ENCODE results near the gene MRC2. TPM values are rescaled to one million over a fixed set of nuclear protein-coding genes. Genes with fewer than 3 reads are reported as not detected.
"Not testable (repeated sequence)": the region's sequence is repeated elsewhere in the genome, so short reads cannot be mapped to it uniquely, and the experiment has no call there.

Gene MRC2
- total RNA-seq, 1 experiment from 2014 or later, result 10.7 TPM

GRCh38 chr17:62611292-62611691 lies 16.2 kb upstream of the MRC2 start (continued):
- TF ChIP-seq MAX (IDR thresholded peaks at IDR 0.05) (no peak), CEBPB (IDR thresholded peaks at IDR 0.05; ENCODE audit: low read depth) (no peak), ZNF274 (IDR thresholded peaks at IDR 0.05; ENCODE audit: low read depth, low read length) (no peak), YY1 (IDR thresholded peaks at IDR 0.05; ENCODE audit: extremely low read depth, insufficient replicate concordance, low read depth, low read length) (no peak), ZFX (IDR thresholded peaks at IDR 0.05) (no peak), ATF3 (IDR thresholded peaks at IDR 0.05) (no peak), RAD21 (IDR thresholded peaks at IDR 0.05; ENCODE audit: low read depth) (no peak), SRF (IDR thresholded peaks at IDR 0.05; ENCODE audit: low read depth) (no peak), FOSL1 (IDR thresholded peaks at IDR 0.05; ENCODE audit: low read depth) (no peak), TCF7L2 (IDR thresholded peaks at IDR 0.05; ENCODE audit: borderline replicate concordance, extremely low read depth, insufficient read depth, insufficient read length) (no peak)

- no TSS peak for BruUV-seq (replicated peaks)
- no peaks in the 10 kb centered on the region for H3K4me1 ChIP-seq (ENCODE audit: control insufficient read depth in 1 of 2, insufficient read depth in 2 of 2, low read length in 2 of 2)
- H3K79me2 ChIP-seq (ENCODE audit: insufficient read depth, low read length), result no peaks in the 10 kb centered on the region
- no peak for ATAC-seq
- H3K27ac ChIP-seq (ENCODE audit: low read depth, low read length), result no peak overlapping the region
- no peak overlapping the region for H3K9ac ChIP-seq (ENCODE audit: low read length)
- H3K27me3 ChIP-seq (ENCODE audit: insufficient read depth, low read length), result no peaks in the 10 kb centered on the region
- no peak overlapping the region for H3K4me3 ChIP-seq (replicated peaks in 1 of 2; ENCODE audit: low read depth in 1 of 2, low read length in 2 of 2)
- CTCF ChIA-PET, result no interaction called here
- no peak for DNase-seq (ENCODE audit: low read depth, low spot score)
- RAD21 ChIA-PET (ENCODE audit: low non-redundant PET in 1 of 2, low total read pairs in 2 of 2, uncharacterized antibody in 2 of 2, unreplicated experiment in 2 of 2), result no interaction called here
- H4K20me1 ChIP-seq (ENCODE audit: insufficient read depth), result 0 out of 2 replicates have a peak, but pooled peaks cover 3% of the 10 kb centered on the region
- no peaks in the 10 kb centered on the region for H3K9me2 ChIP-seq (ENCODE audit: insufficient read depth)
- H2AFZ ChIP-seq (ENCODE audit: low read depth, low read length, poor library complexity, severe bottlenecking), result no peak overlapping the region
- TF ChIP-seq FOSL1 (IDR thresholded peaks at IDR 0.05; ENCODE audit: low read depth) (no peak), CEBPB (IDR thresholded peaks at IDR 0.05; ENCODE audit: low read depth) (no peak), ELF1 (IDR thresholded peaks at IDR 0.05; ENCODE audit: borderline replicate concordance, low read depth) (no peak), CBX3 (IDR thresholded peaks at IDR 0.05; ENCODE audit: low read depth) (no peak), JUND (IDR thresholded peaks at IDR 0.05) (no peak), EZH2 (IDR thresholded peaks at IDR 0.05) (no peak), ZFX (IDR thresholded peaks at IDR 0.05) (no peak), SP1 (IDR thresholded peaks at IDR 0.05; ENCODE audit: low read depth) (no peak), POLR2AphosphoS5 (IDR thresholded peaks at IDR 0.05; ENCODE audit: low read depth, low read length) (no peak), YY1 (IDR thresholded peaks at IDR 0.05; ENCODE audit: extremely low read depth, insufficient replicate concordance, low read depth, low read length) (no peak)
- intact Hi-C loops (cut with micrococcal nuclease), result no loop called here
- peaks cover 33 to 35% of the 10 kb centered on the region in 2 experiments for H3K36me3 ChIP-seq (ENCODE audit: control insufficient read depth in 1 of 2, insufficient read depth in 2 of 2, low read length in 2 of 2)
- no peak overlapping the region for H3K4me2 ChIP-seq (ENCODE audit: low read length)
- no peaks in the 10 kb centered on the region for H3K9me3 ChIP-seq (ENCODE audit: control insufficient read depth in 1 of 2, insufficient read depth in 1 of 2, low read depth in 1 of 2, low read length in 2 of 2)
- POLR2A ChIA-PET, result no interaction called here
Measured at GRCh38 chr17:62611728-62612127, 15.7 kb upstream of the MRC2 start.

GRCh38 chr17:62612289-62612688 lies 15.2 kb upstream of the MRC2 start:
- RAD21 ChIA-PET (ENCODE audit: low non-redundant PET in 1 of 2, low total read pairs in 2 of 2, uncharacterized antibody in 2 of 2, unreplicated experiment in 2 of 2), result not testable (repeated sequence)
- peaks cover 30 to 32% of the 10 kb centered on the region in 2 experiments for H3K36me3 ChIP-seq (ENCODE audit: control insufficient read depth in 1 of 2, insufficient read depth in 2 of 2, low read length in 2 of 2)

More at GRCh38 chr17:62612289-62612688, 15.2 kb upstream of the MRC2 start:
- H3K9ac ChIP-seq (ENCODE audit: low read length); H2AFZ ChIP-seq (ENCODE audit: low read depth, low read length, poor library complexity, severe bottlenecking); BruUV-seq (replicated peaks); H3K27ac ChIP-seq (ENCODE audit: low read depth, low read length); intact Hi-C loops (cut with micrococcal nuclease); H3K27me3 ChIP-seq (ENCODE audit: insufficient read depth, low read length); H3K9me2 ChIP-seq (ENCODE audit: insufficient read depth); ATAC-seq; H3K79me2 ChIP-seq (ENCODE audit: insufficient read depth, low read length); H4K20me1 ChIP-seq (ENCODE audit: insufficient read depth); H3K4me1 ChIP-seq (ENCODE audit: control insufficient read depth in 1 of 2, insufficient read depth in 2 of 2, low read length in 2 of 2); CTCF ChIA-PET; POLR2A ChIA-PET; H3K4me2 ChIP-seq (ENCODE audit: low read length); H3K9me3 ChIP-seq (ENCODE audit: control insufficient read depth in 1 of 2, insufficient read depth in 1 of 2, low read depth in 1 of 2, low read length in 2 of 2); H3K4me3 ChIP-seq (replicated peaks in 1 of 2; ENCODE audit: low read depth in 1 of 2, low read length in 2 of 2); DNase-seq (ENCODE audit: low read depth, low spot score): not testable (repeated sequence)
